Putamen (tissue), 1 donor: ENCODE data around the gene CAPN14.
"Not testable (repeated sequence)": the region's sequence is repeated elsewhere in the genome, so short reads cannot be mapped to it uniquely, and the experiment has no call there.

Source experiments
- DNase-seq: peaks from one replicate; pipeline ENCODE4 v3.0.0-alpha.2; 2016; ENCODE audit warnings: low spot score

CAPN14 gene

GRCh38 chr2:31196622-31197021 lies 20.7 kb downstream of the CAPN14 start:
- no peak for DNase-seq

- DNase-seq: no peak
These were observed 23.5 kb downstream of the CAPN14 start for GRCh38 chr2:31193806-31194205.

- DNase-seq: no peak
These were observed 24.4 kb downstream of the CAPN14 start for GRCh38 chr2:31192851-31193392.

DNA sequence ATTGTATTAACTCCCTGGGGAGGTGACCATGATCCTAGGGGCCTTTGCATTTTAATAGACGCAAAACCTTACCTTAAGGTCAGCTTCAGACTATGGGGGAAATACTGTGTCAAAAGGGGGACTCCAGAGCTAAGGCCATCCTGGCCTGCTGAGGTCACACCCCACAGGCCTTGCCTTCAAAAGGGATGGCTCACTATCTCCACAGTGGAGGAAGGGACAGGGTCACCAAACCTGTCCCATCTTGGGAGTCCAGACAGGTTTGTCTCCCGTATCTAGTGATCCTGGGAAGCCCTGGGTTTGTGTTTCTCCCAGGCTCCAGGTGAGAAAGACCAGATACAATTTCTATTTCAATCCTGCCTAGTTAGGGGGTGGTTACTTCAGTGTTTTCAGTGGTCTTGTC lies 24.9 kb downstream of the CAPN14 start:
- DNase-seq: no peak

GRCh38 chr2:31191931-31192330 lies 25.4 kb downstream of the CAPN14 start:
- DNase-seq: no peak

DNA sequence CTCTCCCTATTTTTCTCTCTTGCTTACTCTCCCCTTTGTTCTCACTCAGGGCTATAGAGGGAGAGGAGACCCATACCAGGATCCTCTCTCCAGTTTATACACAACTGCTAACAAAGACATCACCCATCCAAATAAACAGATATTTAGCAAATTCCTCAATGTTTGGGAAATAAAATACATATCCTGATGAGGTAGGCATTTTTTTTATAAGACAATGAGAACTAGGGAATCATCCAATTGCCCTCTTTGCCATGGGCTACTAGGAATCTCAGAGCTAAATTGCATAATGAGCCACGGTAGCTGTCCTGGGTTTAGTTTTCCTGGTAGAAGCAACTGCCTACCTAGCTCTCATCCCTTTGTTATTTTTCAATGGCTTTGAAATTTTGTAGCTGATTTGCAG lies 27.1 kb downstream of the CAPN14 start:
- DNase-seq: no peak

GRCh38 chr2:31189141-31189540 lies 28.2 kb downstream of the CAPN14 start:
- DNase-seq: no peak

GRCh38 chr2:31188131-31188530 lies 29.2 kb downstream of the CAPN14 start:
- DNase-seq: no peak

GRCh38 chr2:31187166-31187565 lies 30.1 kb downstream of the CAPN14 start:
- no peak for DNase-seq

- not testable (repeated sequence) for DNase-seq
These were observed 33.3 kb downstream of the CAPN14 start for GRCh38 chr2:31183973-31184372.

DNA sequence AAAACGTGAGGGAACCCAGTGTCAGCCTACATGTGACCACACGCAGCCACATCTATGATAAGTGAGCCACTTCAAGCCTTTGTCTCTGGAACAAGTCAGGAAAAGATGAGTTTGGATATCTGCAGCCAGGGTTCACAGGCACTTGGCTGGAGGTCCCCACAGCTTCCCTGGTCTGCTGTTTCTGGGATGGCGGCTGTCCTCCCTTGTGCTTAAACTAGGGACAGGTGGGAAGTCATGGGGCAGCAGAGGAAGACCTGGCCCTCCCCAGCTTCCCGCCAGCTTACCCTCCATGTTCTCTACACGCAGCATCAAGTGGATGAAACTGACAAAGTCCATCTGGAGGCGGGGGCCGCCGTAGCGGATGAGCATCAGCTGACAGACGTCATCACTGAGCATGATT lies 40.6 kb downstream of the CAPN14 start:
- DNase-seq: no peak

DNA sequence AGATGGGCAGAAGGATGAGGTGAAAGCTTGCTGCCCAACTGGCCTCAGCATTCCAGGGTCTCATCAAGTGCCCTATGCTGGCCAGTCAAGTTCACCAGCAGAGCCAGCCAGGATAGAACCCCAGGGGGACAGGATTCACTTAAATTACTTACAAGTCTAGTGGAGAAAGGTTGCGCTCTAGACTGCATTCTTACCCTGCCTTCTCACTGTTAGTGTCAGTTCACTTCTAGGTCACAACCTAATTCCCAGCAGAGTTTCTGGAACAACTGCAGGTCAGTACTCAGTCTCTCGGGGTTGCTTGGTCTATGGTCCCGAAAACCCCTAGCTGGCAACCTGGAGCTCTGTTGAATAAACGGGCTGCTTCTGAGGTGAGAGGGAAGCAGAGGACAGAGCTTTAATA lies 46.2 kb downstream of the CAPN14 start:
- no peak for DNase-seq

DNA sequence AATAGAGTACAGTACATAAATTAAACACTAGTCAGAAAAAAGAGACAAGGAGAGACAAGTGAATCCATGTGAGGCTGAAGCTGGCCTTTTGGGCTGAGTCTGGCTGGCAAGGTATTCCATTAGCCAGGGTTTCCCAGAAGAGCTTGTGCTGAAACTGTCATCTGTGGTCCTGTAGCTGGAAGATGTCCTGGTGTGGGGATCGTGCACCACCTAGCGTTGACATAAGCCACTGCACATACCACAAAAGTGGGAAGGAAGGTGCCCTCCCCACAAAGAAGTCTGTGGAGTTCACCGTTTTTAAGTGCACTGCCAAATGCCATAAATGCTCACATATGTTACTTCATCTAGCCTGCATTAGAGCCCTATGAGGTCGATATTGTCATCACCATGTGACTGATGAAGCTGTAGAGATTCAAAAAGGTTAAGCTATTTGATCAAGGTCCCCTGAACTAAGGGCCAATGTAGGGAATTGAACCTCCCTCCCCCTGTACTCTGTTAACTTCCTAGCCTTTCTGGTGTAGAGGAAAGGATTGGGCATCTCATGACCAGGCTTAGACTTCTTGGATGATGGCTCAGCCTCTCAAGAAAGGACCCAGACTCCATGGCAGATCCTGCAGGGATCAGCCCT lies 47.1 kb downstream of the CAPN14 start:
- DNase-seq: peak; percentile 55

DNA sequence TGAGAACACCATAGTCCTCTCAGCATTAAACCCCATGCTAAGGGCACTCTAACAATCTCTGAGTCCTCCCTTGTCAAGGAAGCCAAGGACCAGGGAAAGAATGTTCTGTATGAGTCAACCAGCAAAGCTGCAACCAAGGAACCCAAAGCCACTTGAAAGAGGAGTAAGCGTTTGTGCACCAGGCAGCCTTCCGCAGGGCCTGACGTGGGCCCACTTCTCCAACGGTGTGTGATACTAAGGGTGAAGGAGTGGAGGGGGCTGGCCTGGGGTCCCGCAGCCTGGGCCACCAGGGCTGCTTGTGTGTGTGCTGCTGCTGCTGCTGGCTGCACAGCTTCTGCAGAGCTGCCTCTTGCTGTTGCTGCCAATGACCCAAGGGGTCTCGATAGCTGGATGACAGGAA lies 49.0 kb downstream of the CAPN14 start:
- no peak for DNase-seq

- DNase-seq: no peak
These were observed 50.4 kb downstream of the CAPN14 start for GRCh38 chr2:31166925-31167324.

DNA sequence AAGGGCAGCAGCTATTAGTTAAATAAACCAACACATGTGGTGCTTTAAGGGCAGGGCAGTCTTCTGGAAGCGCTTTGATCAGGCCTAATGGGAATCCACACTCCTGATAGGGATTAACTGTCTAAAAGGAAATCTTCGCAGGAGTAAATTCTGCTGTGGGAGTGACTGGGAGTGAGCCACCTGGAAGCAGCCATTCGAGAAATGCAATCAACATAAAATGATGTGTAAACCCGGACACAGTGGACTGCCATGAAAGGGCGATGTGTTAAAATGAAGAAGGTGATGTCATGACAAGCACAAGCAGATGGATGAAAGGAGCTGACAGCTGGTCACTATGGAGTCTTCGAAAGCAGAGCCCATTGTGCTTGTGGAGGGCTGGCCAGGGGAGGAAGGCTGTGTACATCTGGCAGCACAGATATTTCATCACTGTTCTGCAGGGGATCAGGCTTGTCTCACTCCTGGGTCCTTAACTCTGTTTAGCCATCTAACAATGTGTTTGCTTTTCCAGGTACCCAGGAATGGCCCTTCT lies 54.2 kb downstream of the CAPN14 start:
- DNase-seq: no peak

- DNase-seq: no peak
These were observed 55.7 kb downstream of the CAPN14 start for GRCh38 chr2:31161637-31162036.

- DNase-seq: no peak
These were observed 65.8 kb downstream of the CAPN14 start for GRCh38 chr2:31151501-31151900.

- DNase-seq: no peak
These were observed 67.1 kb downstream of the CAPN14 start for GRCh38 chr2:31150120-31150670.

DNA sequence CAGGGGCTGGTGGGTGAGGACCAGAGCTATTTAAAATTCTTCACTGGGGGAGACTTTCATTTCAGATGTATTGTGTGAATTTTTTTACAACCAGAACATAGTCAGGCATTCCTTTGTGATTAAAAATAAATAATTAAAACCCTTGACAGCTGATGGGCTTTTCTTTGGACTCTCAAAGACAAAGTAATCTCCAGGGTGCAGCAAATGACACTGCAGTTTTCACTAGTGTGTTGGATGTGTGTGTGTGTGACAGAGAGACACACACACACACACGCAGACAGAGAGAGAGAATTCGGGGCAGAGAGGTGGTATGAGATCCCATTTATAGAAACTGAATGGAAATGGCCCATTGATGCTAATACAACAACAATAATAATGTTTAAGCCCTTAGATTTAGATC lies 68.8 kb downstream of the CAPN14 start:
- DNase-seq: no peak

- no peak for DNase-seq
These were observed 69.7 kb downstream of the CAPN14 start for GRCh38 chr2:31147645-31148044.

DNA sequence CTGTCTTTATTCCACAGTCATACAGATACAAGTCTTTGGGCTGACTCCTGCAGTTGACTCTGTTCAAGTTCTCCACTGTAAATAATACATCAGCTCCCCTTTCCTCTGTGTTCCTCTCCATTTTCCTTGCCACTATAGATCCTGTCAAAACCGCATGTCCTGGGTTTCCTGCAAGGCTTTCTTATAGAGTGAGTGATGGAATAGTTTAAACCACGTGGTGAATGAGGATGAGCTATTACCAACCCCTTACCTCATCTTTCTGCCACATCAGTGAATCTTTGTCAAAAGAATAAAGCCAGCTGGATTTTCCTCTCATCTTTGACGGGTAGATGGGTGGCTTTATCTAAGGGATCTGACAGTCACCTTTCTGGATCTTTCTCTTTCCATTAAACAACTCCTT lies 75.2 kb downstream of the CAPN14 start:
- no peak for DNase-seq

GRCh38 chr2:31141443-31142085 lies 75.8 kb downstream of the CAPN14 start:
- no peak for DNase-seq
